ENCODE data around the gene ZFPM1.

ZFPM1 gene

DNA sequence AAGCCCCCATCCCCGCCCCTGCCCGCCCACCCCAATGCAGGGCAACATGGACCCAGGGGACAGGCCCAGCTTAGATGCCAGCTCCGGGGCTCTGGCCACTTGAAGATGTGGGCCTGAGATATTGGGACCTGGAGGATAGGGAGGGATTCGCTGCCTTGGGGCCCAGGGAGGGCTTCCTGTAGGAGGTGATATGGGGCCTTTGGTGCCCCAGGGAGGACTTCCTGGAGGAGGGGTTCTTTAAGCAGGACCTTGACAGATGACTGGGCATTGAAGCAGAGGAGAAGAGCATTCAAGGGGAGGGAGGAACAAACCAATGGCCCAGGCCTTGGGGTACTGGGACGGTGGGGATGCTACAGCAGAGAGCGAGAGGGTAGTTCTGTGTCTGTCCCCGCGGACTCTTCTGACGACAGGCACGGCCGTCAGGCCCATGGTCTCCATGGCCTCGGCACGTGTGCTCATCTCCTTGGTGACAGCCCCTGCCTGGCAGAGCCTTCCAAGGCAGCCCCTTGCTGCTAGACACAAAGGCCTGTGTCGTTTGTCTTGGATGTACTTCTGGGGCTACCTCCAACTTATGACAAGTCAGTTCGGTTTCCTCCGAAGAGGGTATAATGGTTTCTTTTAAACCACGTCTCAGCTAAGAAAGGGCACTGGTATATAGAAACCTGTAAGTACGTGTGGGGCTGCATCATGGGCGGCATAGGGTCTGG, 61.6 kb downstream of the ZFPM1 start:
- H3K27me3 ChIP-seq (ENCODE audit: insufficient read depth, poor library complexity, severe bottlenecking) = no peaks in the 10 kb centered on the region
- no peak overlapping the region for H3K27ac ChIP-seq (replicated peaks)
- no peak overlapping the region for H3K4me3 ChIP-seq (replicated peaks; ENCODE audit: insufficient read depth, low read length)
- TF ChIP-seq, protein P1, sequence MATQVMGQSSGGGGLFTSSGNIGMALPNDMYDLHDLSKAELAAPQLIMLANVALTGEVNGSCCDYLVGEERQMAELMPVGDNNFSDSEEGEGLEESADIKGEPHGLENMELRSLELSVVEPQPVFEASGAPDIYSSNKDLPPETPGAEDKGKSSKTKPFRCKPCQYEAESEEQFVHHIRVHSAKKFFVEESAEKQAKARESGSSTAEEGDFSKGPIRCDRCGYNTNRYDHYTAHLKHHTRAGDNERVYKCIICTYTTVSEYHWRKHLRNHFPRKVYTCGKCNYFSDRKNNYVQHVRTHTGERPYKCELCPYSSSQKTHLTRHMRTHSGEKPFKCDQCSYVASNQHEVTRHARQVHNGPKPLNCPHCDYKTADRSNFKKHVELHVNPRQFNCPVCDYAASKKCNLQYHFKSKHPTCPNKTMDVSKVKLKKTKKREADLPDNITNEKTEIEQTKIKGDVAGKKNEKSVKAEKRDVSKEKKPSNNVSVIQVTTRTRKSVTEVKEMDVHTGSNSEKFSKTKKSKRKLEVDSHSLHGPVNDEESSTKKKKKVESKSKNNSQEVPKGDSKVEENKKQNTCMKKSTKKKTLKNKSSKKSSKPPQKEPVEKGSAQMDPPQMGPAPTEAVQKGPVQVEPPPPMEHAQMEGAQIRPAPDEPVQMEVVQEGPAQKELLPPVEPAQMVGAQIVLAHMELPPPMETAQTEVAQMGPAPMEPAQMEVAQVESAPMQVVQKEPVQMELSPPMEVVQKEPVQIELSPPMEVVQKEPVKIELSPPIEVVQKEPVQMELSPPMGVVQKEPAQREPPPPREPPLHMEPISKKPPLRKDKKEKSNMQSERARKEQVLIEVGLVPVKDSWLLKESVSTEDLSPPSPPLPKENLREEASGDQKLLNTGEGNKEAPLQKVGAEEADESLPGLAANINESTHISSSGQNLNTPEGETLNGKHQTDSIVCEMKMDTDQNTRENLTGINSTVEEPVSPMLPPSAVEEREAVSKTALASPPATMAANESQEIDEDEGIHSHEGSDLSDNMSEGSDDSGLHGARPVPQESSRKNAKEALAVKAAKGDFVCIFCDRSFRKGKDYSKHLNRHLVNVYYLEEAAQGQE (IDR thresholded peaks at IDR 0.05; ENCODE audit: insufficient replicate concordance, low read depth) = no peak
- TF ChIP-seq POLR2AphosphoS5 (IDR thresholded peaks at IDR 0.05; ENCODE audit: low read depth) = no peak
- no peak for DNase-seq (ENCODE audit: low read depth in 1 of 2, low spot score in 1 of 2)

DNA sequence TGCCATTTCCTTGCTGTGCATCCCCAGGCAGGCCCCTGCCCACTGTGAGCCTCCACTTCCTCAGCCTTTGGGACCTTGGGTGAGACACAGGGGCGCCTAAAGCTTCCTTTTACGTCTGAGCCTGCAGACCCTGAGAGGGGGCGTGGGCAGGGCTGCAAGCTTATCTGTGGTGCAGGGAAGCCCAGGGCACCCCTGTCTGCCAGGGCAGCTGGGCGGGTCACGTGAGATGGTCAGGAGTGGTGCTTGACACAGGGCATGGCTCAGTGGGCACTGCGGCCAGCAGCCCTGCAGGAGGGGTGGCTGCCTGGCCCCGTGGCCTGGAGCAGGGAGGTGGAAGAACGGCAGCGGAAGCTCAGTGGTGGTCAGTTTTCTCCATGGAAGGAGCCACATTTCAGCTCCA, 62.3 kb downstream of the ZFPM1 start:
- Histone ChIP-seq H3K27ac (replicated peaks) (no peak overlapping the region), H3K4me3 (replicated peaks; ENCODE audit: insufficient read depth, low read length) (no peak overlapping the region), H3K27me3 (ENCODE audit: insufficient read depth, poor library complexity, severe bottlenecking) (no peaks in the 10 kb centered on the region)
- TF ChIP-seq, protein P1 (IDR thresholded peaks at IDR 0.05; ENCODE audit: insufficient replicate concordance, low read depth) = no peak
- no peak for TF ChIP-seq SPI1 (IDR thresholded peaks at IDR 0.05; ENCODE audit: borderline replicate concordance, low read depth)
- no peak for TF ChIP-seq POLR2AphosphoS5 (IDR thresholded peaks at IDR 0.05; ENCODE audit: low read depth)
- TF ChIP-seq, protein P2, sequence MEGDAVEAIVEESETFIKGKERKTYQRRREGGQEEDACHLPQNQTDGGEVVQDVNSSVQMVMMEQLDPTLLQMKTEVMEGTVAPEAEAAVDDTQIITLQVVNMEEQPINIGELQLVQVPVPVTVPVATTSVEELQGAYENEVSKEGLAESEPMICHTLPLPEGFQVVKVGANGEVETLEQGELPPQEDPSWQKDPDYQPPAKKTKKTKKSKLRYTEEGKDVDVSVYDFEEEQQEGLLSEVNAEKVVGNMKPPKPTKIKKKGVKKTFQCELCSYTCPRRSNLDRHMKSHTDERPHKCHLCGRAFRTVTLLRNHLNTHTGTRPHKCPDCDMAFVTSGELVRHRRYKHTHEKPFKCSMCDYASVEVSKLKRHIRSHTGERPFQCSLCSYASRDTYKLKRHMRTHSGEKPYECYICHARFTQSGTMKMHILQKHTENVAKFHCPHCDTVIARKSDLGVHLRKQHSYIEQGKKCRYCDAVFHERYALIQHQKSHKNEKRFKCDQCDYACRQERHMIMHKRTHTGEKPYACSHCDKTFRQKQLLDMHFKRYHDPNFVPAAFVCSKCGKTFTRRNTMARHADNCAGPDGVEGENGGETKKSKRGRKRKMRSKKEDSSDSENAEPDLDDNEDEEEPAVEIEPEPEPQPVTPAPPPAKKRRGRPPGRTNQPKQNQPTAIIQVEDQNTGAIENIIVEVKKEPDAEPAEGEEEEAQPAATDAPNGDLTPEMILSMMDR (IDR thresholded peaks at IDR 0.05; ENCODE audit: insufficient read depth, low read length) = no peak
- TF ChIP-seq GABPA (IDR thresholded peaks at IDR 0.05; ENCODE audit: low read depth) = no peak
- no peak for DNase-seq (ENCODE audit: low read depth in 1 of 2, low spot score in 1 of 2)

DNA sequence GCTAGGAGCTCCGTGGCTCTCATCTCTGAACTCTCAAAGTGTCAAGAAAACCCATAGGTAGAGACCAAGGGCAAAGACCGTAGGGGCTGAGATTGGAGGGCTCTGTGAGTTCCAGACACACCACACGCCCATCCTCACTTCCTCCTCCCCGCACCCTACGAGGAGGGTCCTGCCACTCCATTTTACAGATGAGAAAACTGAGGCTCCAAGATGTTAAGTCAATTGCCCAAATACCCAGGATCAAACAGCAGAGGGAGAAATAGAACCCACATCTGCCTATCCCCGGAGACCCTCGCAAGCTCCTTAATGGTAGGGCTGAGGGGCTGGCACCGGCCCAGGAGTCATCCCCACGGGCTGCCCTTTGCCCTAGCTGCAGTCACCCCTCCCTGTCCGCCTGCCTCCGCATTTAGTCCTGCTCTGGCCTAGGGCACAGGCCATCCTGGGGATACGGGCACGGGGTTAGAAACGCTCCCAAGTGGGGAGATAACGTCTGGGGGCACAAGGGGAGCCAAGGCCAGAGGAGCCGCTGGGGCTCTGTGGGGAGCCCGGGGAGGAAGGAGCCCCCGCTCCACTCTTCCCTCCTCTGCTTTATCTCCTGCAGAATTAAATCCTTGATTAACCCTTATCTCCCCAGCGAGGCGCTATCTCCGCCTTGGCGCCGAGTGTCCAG, 63.0 kb downstream of the ZFPM1 start:
- no peak overlapping the region for H3K27ac ChIP-seq (replicated peaks)
- H3K4me3 ChIP-seq (replicated peaks; ENCODE audit: insufficient read depth, low read length) = no peak overlapping the region
- TF ChIP-seq, protein P1 (IDR thresholded peaks at IDR 0.05; ENCODE audit: insufficient replicate concordance, low read depth) = no peak
- TF ChIP-seq, protein P2 (IDR thresholded peaks at IDR 0.05; ENCODE audit: insufficient read depth, low read length) = no peak
- TF ChIP-seq SPI1 (IDR thresholded peaks at IDR 0.05; ENCODE audit: borderline replicate concordance, low read depth) = no peak
- no peak for TF ChIP-seq GABPA (IDR thresholded peaks at IDR 0.05; ENCODE audit: low read depth)
- no peak for TF ChIP-seq POLR2AphosphoS5 (IDR thresholded peaks at IDR 0.05; ENCODE audit: low read depth)
- DNase-seq (ENCODE audit: low read depth in 1 of 2, low spot score in 1 of 2) = no peak
- no peaks in the 10 kb centered on the region for H3K27me3 ChIP-seq (ENCODE audit: insufficient read depth, poor library complexity, severe bottlenecking)

All from HL-60 (cell line).